Muscle layer of colon (tissue), 2 donors: ENCODE results near the gene IDS.

Experiments
- H3K27ac ChIP-seq: one replicate; pipeline ENCODE4 v1.7.0; 2013; ENCODE audit warnings: low read depth, mild to moderate bottlenecking, low read length, moderate library complexity
- H3K27me3 ChIP-seq, 2 donors: one replicate each; pipeline ENCODE4 v1.7.0; 2013; ENCODE audit warnings: low read length in 2 of 2, mild to moderate bottlenecking in 2 of 2; ENCODE audit not compliant: insufficient read depth in 2 of 2, control insufficient read depth in 1 of 2
- H3K36me3 ChIP-seq: one replicate; pipeline ENCODE4 v1.7.0; 2013; ENCODE audit warnings: mild to moderate bottlenecking, low read length; ENCODE audit not compliant: insufficient read depth
- H3K4me1 ChIP-seq: one replicate; pipeline ENCODE4 v1.7.0; 2013; ENCODE audit warnings: mild to moderate bottlenecking, low read length; ENCODE audit not compliant: insufficient read depth
- H3K4me3 ChIP-seq, 2 donors: one replicate each; pipeline ENCODE4 v1.7.0; 2013; ENCODE audit warnings: low read length in 2 of 2, low read depth in 1 of 2, mild to moderate bottlenecking in 1 of 2, moderate library complexity in 1 of 2
- H3K9ac ChIP-seq: one replicate; pipeline ENCODE4 v1.7.0; 2013; ENCODE audit warnings: low read length
- H3K9me3 ChIP-seq: one replicate; pipeline ENCODE4 v1.7.0; 2013; ENCODE audit warnings: mild to moderate bottlenecking, low read length
- donor health status: abdominal sarcoma.
- donor health status: Adenocarcinoma of cecum.

Gene IDS

DNA sequence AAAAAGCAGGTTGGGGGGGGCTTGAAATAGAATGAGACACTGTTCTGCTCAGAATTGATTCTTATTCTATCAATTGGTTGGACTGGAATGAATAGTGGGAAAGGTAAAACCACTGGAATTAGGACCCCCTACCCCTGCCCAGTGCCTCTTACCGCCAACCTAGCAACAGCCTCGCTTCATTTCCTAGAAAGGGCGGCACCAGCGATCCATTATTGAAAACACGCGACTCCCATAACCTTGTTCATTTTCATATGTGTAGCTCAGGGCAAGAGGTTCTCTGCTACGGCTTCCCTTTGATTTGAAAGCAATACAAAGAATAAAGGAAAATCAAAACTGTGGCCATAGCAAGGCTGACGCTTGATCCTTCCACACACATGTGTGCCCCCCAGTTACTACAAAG is 33.7 kb downstream of the IDS start:
- no peaks in the 10 kb centered on the region for H3K9me3 ChIP-seq
- no peak overlapping the region for H3K4me3 ChIP-seq

DNA sequence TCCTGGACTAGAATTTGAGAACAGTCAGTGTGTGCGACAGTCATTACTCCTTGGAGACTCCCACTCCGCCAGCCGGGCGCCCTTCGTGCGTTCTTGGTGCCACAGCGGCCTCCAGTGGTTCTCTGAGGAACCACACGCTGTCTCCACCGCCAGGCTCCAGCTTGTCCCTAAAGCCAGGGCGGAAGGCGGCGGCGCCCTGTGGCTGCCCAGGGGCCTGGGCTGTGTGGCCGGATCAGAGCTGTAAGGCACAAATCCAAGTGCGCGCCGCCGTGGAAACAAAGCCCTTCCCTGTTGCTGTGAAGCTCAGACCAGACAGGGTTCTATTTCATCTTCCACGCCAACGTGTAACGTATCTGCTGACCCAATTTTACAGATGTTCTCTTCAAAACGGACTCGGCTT is 34.2 kb downstream of the IDS start:
- no peak overlapping the region for H3K27ac ChIP-seq
- no peak overlapping the region for H3K9ac ChIP-seq
- no peaks in the 10 kb centered on the region for H3K9me3 ChIP-seq
- no peaks in the 10 kb centered on the region for H3K36me3 ChIP-seq
- H3K4me3 ChIP-seq = no peak overlapping the region
- H3K4me1 ChIP-seq = no peaks in the 10 kb centered on the region
- H3K27me3 ChIP-seq = peaks cover 0 to 6% of the 10 kb centered on the region in 2 donors

More for the DNA sequence above, 33.7 kb downstream of the IDS start:
- no peaks in the 10 kb centered on the region for H3K4me1 ChIP-seq
- H3K36me3 ChIP-seq = no peaks in the 10 kb centered on the region
- no peak overlapping the region for H3K9ac ChIP-seq
- peaks cover 0 to 6% of the 10 kb centered on the region in 2 donors for H3K27me3 ChIP-seq
- H3K27ac ChIP-seq = no peak overlapping the region

DNA sequence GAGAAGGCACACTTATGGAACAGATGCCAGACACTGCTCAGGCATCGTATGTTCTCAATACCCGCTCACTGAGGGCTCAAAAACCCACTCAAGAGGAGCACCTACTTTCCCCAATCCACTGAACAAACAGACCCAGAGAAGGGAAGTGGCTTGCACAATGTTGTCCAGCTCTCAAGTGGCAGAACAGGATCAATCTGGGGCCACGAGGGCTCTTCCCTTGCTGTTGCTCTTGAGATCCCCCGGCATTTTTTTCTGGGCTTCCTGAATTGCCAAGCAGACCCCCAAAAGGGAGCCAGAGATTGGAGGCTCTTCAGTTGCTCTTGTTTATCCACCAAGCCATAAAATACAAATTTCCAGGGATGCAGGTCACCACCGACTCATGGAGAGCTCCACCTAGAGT is 35.7 kb downstream of the IDS start:
- H3K4me1 ChIP-seq = no peaks in the 10 kb centered on the region
- H3K27me3 ChIP-seq = peaks cover 0 to 6% of the 10 kb centered on the region in 2 donors
- H3K4me3 ChIP-seq = no peak overlapping the region
- H3K27ac ChIP-seq = no peak overlapping the region
- H3K9ac ChIP-seq = no peak overlapping the region
- H3K9me3 ChIP-seq = no peaks in the 10 kb centered on the region
- no peaks in the 10 kb centered on the region for H3K36me3 ChIP-seq

- Histone ChIP-seq H3K9ac (no peak overlapping the region), H3K36me3 (no peaks in the 10 kb centered on the region), H3K4me1 (no peaks in the 10 kb centered on the region), H3K27me3 (peaks cover 0 to under 1% of the 10 kb centered on the region in 2 donors), H3K4me3 (no peak overlapping the region), H3K9me3 (no peaks in the 10 kb centered on the region), H3K27ac (no peak overlapping the region)
These were observed 37.2 kb downstream of the IDS start for GRCh38 chrX:149467920-149468319.

DNA sequence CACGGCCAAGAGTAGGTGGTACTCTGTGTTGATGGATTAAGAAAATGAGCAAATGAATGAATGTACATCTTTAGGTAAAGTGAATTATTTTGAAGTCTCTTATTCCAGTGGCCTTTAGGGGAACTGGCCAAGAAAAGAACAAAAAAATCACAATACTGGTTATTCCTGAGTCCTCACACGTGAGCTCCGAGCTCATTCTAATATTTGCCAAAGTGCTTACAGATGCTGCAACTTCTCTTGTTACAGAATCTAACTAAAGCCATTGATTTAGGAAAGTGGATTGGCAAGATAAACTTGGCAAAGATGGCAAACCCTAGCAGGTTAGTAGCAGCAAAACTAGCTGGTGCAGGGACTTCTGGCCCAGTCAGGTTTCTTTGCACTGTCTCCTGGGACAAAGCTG is 37.6 kb downstream of the IDS start:
- no peaks in the 10 kb centered on the region for H3K36me3 ChIP-seq
- H3K27ac ChIP-seq = no peak overlapping the region
- no peaks in the 10 kb centered on the region for H3K27me3 ChIP-seq
- H3K4me3 ChIP-seq = no peak overlapping the region
- H3K4me1 ChIP-seq = no peaks in the 10 kb centered on the region
- H3K9me3 ChIP-seq = no peaks in the 10 kb centered on the region
- no peak overlapping the region for H3K9ac ChIP-seq

- Histone ChIP-seq H3K4me1 (no peaks in the 10 kb centered on the region), H3K9me3 (no peaks in the 10 kb centered on the region), H3K36me3 (no peaks in the 10 kb centered on the region)
These were observed 42.3 kb downstream of the IDS start for GRCh38 chrX:149462849-149463248.

DNA sequence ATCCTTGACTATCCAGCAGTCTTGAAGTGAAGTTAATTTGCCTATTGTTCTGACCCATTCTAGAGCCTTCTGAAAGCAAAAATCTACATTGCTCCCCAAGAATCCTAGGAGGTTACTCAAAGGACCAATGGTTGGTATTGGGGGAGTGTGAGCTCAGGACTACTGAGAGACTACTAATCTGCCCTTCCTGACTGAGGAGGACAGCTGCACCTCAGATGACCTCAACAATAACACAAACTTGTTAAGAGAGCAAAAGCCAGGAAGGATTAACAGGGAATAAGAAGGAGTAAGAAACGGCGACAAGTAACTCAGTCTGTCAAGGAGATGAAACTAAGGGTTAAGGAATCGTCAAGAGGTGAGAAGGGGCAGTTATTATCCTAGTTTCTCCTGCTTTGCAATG is 43.4 kb downstream of the IDS start:
- Histone ChIP-seq H3K9ac (no peak overlapping the region), H3K4me1 (no peaks in the 10 kb centered on the region), H3K9me3 (no peaks in the 10 kb centered on the region), H3K4me3 (no peak overlapping the region), H3K36me3 (no peaks in the 10 kb centered on the region), H3K27me3 (no peaks in the 10 kb centered on the region), H3K27ac (no peak overlapping the region)

More at GRCh38 chrX:149462849-149463248, 42.3 kb downstream of the IDS start:
- H3K9ac ChIP-seq = no peak overlapping the region
- H3K27ac ChIP-seq = no peak overlapping the region
- no peaks in the 10 kb centered on the region for H3K27me3 ChIP-seq
- no peak overlapping the region for H3K4me3 ChIP-seq

DNA sequence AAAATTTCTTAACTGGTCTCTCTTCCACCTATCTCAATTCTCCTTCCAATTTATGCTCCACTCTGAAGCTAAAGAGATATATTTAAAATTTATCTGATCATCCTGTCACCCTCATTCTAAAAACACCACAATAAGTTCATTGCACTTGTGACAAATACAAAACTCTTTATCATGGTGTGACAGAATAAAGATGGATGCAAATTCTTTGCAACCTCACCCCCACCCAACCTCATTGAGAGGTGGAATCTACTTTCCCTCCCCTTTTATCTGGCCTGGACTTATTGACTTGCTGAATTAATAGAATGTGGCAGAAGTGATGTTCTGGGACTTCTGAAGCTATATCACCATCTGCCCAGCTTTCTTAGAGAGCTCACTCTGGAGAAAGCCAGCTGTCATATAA is 46.5 kb downstream of the IDS start:
- Histone ChIP-seq H3K9me3 (no peaks in the 10 kb centered on the region), H3K4me3 (no peak overlapping the region), H3K9ac (no peak overlapping the region), H3K27me3 (no peaks in the 10 kb centered on the region), H3K36me3 (no peaks in the 10 kb centered on the region), H3K27ac (no peak overlapping the region), H3K4me1 (no peaks in the 10 kb centered on the region)

DNA sequence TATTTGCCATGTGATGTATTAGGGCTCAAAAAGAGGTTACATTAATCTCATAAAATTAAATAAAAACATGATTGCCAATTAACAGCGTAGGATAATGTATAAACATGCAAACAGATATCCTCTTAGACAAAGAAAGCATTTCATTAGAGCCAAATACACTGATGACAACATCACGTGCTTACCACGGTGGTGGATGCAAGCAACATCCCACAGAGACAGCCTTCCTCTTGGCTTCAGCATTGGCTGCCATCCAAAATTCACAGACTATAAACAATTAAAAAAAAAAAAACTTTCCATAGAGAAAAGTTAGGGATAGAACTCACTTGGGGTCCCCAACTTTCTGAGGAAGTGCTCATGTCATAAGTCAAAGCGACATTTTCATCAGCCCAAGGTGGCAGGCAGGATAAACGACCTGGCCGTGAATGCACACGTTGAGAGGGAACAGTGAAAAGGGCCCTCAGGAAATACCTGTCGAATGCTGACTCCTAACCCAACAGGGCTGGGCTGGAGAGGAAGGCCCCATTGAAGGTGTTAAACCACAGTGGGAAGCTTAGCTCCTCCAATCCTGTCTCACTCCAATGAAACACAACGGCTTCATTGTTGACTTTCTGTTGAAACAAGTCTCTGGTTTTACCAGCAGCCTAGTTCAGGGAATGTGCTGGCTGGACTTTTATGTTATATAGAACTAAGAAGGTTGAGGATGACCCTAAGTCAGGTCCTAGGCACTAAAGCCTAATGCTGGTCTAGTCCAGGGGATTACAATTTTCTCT is 48.4 kb downstream of the IDS start:
- Histone ChIP-seq H3K4me1 (no peaks in the 10 kb centered on the region), H3K27me3 (no peaks in the 10 kb centered on the region), H3K9ac (no peak overlapping the region), H3K4me3 (no peak overlapping the region), H3K27ac (no peak overlapping the region), H3K9me3 (no peaks in the 10 kb centered on the region), H3K36me3 (no peaks in the 10 kb centered on the region)

DNA sequence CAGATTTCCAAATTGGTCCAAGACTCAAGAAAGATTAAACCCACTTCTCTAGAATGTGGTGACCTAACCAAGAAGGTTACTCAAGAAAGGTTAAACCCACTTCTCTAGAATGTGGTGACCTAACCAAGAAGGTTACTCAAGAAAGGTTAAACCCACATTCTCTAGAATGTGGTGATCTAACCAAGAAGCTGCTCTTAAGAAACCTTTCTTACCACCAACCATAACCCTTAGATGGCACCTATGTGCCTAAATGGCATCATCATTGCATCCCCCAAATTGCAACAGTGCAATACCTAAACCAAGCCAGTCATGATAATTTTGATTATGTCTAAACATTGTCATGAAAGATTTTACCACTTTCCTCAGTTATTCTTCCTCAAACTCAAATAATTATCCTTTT is 49.2 kb downstream of the IDS start:
- Histone ChIP-seq H3K27ac (no peak overlapping the region), H3K9me3 (no peaks in the 10 kb centered on the region), H3K36me3 (no peaks in the 10 kb centered on the region), H3K27me3 (no peaks in the 10 kb centered on the region), H3K4me1 (no peaks in the 10 kb centered on the region), H3K4me3 (no peak overlapping the region), H3K9ac (no peak overlapping the region)

DNA sequence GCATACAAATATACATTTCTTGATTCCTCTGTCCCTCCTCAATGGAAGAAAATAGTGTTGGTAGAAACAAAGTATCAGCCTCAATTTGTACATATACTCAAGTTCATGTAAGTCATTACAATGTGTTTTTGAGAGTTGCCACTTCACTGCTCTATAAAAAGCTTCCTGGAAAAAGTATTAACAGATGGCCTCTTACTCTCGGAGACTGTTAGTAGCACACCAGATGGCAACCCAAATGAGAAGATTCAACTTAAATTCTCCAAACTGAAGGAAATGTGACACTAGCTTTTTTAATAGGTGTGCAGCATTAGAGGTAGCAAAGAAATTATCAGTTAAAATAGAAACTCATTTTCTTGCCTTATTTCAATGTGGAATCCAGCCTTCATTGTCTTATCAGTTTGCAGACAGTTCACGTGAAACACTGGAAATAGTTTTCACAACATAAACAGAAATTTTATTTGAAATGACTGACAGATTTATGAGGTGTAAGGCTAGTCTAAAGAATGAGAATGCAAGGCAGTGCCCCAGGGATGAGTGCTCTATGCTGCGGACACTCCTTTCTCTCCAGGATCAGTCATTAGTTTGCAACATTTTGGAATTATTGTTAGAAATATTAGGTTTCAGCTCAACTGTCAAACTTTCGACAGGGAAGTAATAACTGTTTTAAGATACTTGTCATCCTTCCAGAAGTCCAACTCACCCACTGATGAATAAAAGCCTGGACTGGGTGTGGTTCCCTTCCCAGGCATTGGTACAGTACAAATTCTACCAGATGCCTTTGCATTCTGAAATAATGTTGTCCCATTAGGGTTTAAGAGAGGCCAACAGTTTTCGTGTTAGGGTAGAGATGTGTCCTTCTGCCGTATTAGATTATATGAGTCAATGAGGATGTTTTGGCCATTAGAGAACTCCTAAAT is 50.9 kb downstream of the IDS start:
- Histone ChIP-seq H3K4me1 (no peaks in the 10 kb centered on the region), H3K36me3 (no peaks in the 10 kb centered on the region), H3K4me3 (no peak overlapping the region), H3K9ac (no peak overlapping the region), H3K9me3 (no peaks in the 10 kb centered on the region), H3K27ac (no peak overlapping the region), H3K27me3 (no peaks in the 10 kb centered on the region)
